T-helper 2 cell treated with Interferon-gamma antibody and Interleukin-4, amounts not matched to agents 100 ng/mL and 5 ng/mL, for 36 hours (primary cell): Measurements from ENCODE around the gene SMIM21. TPM values are rescaled to one million over a fixed set of nuclear protein-coding genes. Genes with fewer than 3 reads are reported as not detected.

ENCODE experiments used
- intact Hi-C: fragments of 100-400 bp; cut with micrococcal nuclease; formaldehyde crosslinking; loops from one replicate; pipeline ENCODE4 v1.15.1; 2023
- total RNA-seq: library from RNA; stranded (reverse); gene quantifications from 2 replicates; pipeline ENCODE4 v1.2.3, GENCODE V29; 2022

SMIM21 gene
- total RNA-seq = not detected in 2 replicates

DNA sequence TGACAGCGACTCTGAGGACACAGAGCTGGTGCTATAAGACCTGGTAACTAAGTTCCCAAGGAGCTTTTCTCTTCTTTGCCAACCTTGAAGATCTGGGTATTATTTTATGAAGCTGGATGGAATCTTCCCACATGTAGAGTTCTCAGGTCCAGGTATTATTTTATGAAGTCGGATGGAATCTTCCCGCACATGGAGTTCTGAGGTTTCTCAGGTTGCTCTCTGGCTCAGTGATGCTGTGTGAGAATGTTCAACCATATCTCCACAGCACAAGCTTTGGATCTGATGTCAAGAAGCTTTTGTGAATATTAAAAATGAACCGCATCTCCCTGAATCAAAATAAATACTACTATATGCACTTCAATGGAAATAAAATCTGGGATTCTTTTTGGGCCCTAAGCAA lies at the start of gene SMIM21:
Gene SMIM21, minus strand, starts transcription at position 101 of the 400 bp plus-strand sequence. CDS start 140 bp downstream, outside the sequence.
- intact Hi-C loops = no loop called here

DNA sequence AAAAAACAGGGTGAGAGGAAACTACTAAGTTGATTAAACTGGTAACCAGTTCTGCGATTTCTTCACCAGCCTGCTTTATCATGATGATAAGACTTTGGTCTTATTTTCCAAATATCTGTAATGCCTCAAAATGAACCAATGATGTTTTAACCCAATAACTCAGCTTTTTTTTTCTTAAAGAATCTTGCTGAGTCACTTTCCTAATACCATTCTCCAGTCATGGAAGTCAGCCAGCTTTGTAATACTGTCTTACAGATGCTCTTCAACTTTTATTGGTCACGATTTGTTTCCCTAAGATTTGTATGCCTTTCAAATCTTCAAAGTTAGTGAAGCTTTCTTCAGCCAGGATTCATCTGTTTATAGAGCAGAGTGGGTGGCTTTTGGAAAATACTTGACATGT lies 47.7 kb upstream of the SMIM21 start:
- intact Hi-C loops = no loop called here

DNA sequence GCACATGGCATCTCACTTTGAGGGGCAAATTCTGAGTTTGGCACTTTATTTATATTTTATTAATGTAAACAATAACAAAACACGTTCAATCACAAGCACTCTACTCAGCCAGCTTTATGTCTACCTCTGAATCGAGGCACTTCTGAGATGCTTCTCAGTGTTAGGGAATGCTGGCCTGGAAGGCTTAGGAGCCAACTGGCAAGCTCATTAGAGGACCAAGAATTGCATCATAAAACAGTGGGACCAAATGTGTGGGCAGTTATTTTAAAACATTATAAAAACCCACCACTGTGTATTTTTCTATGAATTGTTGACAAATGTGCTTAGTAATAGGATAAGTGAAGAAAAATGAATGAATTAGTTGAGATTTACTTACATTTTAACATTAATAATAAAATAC lies 46.8 kb upstream of the SMIM21 start:
- intact Hi-C loops = no loop called here

DNA sequence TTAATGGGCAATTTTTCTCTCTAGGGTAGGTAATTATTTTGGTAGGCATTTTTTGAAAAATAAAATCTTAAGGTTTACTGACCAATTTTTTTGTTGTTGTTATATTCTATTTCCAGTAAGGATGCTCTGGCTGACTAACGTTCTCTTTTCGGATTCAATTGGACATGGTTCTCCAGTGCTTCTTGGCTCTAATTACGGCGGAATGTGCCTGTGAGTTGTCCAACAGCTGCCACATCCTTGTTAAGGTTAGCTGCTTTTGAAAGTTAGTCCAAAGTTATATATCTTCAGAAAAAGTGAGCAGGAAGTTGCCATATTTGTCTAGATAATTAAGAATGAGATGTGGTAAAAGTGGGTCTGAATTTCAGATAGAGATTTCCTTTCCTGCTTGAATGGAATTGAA lies 45.8 kb upstream of the SMIM21 start:
- intact Hi-C loops = no loop called here

DNA sequence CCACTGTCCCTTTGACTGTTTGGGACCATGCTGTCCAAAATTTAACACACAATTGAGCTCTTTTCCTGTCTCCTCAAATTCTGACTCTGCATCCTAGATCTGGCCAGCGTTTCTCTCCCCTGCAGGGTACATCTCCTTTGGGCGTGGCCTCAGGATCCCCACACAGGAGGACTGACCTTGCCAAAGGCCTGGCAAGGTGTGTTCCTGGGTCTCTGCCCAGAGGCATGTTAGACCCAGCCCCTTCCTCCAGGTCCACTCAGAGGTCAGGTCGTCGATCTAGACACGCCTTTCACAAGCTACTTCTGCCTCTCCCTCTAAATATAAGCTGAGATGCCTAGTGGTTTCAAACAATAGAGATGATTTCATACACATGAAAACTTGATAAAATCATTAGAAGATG lies 45.4 kb upstream of the SMIM21 start:
- intact Hi-C loops = no loop called here

DNA sequence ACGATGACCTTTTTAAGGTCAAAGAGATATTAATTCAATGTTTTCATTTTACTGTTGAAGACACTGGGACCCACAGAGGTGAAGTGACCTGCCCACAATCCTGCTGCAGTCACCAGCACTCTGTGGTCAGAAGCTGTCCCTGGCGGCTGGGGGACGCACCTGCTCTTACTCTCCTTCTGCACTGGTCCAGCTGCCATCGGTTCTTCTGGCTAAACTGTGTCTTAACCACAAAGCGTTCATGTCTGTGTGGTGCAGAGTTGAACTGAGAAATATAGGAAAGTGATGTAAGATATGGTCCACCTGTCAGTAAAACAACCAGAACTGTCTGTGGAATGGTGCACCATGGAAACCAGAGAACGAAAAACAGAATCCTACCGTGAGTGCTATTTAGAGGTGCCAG lies 44.9 kb upstream of the SMIM21 start:
- intact Hi-C loops = no loop called here

DNA sequence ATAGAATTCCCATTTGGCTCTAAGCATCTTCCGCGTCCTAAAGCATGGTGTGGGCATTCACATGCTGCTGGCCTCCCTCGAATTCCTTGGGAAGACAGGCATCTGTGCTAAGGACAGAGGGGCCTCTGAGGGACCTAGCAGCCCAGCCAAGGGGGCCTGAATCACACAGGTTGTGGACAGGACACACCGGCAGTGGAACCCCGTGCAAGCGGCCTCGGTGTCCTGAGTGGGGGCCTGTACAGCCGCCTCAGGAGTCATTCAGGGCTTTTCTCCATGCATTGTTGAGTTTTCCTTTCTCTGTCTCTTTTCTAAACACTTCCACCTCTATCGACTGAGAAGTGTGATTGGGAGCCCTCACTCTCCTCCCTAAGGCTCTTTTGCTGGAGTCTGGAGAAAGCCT lies 44.3 kb upstream of the SMIM21 start:
- intact Hi-C loops = no loop called here

DNA sequence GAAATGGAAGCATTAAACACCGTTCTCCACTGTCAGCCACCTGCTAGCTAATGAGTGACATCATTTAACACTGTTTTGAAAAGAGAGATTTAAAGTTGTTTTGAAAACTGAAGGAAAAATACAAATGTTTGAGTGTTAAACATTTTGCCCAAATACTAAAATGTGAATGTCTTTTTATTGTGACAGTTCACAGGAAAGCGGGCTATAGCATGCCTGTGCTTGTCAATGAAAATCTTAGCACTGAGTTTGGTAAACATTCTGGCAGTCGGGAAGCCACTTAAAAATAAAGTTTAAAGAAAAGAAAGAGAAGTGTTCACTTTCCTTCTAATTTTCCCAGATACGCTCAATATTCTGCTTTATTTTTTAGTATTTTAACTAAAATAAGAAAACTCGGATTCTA lies 40.3 kb upstream of the SMIM21 start:
- intact Hi-C loops = no loop called here

DNA sequence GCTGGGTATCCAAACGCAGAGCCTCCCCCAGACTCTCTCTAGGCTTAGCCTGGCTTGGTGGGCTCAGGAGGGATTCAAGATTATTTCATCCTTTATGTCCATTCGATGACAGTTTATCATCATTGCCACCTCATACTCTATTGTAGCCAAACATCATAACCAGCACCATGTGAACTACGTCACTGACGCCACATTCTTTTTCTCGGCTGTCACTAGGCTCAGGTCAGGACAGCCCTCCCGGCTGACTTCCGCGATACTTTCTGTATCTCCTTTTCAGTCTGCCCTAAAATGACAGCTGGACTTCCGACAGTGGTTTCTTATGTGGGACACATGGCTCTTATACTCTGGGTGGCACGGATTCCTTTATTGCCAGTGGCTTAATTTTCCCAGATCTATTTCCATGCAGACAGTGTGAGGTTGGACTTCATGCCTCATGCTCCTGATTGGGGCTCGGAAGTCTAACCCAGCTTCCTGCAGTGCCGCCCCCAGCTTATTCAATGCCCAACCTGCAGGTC lies 39.8 kb upstream of the SMIM21 start:
- intact Hi-C loops = no loop called here

DNA sequence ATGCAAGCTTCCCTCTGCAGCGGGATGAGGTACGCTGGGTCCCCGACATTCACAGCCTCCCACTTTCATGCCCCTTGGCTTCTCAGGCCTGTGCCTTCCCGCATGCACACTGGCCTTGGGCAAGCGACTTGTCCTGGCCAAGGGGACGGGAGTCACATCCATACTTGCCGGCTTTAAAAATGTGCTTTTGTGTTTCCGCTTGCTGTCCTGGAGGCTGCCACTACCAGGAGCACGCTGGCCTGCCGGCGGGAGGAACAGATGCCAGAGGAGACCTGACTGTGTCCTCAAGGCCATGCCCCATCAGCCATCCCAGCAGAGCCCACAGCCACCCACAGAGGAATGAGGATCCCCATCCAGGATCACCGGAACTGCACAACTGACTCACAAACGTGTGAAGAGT lies 36.9 kb upstream of the SMIM21 start:
- intact Hi-C loops = no loop called here

DNA sequence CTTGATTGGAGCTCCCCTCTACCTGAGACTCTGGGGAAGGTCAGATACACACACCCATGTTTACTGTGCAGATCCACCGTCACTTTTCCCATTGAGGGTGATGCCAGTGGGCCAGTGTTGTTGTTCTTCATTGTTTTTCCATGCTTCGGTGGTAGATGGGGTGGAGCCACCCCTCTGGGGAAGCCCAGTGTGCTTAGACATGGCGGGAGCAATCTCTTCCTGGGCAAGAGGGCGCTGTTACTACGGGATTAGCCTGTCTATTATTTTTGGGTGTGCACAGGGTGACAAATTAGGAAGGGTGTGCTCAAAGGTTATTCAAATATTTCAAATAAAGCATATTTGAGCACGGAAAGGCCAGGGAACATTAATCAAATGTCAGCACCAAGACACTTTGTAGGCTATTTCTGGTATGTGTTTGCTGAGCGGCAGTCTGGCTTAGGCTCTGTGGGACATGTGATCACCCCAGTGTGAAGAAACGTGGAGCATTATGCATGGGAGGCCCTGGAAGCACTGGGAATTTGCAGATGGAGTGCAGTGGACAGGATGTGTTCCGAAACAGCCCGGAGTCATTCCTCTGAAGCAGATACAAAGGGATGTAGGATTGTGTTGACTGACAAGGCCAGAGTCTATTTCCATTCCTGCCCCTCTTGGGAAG lies 34.8 kb upstream of the SMIM21 start:
- intact Hi-C loops = no loop called here

DNA sequence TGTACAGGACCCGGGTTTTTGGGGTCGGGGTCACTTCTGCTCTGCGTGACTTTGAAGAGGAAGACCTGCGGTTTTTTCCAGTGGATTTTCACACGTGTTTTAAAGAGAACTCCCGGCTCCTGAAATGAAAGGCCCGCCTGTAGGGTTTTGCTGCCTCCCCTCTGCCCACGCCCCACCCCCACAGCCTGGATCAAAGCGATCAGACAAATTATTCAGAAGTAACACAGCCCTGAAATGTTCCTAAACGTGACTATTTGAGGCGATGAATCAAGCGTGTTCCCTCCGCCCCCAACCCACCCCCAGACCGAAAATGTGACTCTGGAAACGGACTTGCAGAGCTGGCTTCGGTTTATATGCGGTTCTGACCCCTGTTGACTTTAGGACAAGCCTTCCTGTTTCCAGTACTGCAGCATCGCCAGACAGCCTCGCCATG lies 28.7 kb upstream of the SMIM21 start:
- intact Hi-C loops = no loop called here

DNA sequence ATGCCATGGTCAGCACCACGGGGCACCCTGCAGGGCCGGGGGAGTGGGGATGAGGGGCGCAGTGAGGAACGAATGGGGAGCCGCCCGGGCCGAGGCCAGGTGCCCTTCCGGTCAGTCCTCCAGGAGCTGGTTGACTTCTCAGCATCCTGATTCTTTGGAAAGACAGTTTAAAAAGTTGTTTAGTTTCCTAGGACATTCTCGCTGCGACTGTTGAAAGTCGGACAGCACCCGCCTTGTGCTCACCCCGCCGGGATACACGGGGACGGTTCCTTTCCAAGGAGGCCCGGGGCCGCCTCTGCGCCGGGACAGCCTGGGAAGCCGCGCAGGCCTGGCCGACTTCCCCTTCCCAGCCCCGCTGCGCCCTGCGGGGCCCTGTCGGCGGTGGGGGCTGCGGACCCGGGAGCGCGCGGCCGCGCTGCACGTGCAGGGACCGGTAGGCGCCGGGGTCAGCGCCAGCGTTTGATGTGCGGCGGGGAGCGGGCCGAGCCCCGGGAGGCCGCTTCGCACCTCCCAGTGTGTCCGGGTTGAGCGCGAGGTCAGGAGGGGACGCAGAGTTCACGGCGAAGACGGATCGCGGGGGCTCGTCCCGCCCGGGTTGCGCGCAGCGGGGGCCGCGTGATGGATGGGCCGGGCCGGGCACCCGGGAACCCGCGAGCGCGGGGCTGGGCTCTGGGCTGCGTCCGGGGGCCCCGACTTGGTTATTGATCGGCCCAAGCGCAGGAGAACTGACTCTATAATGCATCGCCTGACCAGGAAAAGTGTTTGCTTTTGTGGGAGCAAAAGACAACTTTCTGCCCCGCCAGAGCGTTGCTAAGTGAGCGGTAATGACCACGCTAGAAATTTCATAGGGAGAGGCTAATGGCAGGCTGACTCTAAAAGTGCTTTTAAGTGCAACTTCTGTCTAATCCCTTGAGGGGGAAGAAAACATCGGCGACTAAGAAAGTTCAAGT lies 28.0 kb upstream of the SMIM21 start:
- intact Hi-C loops = no loop called here

DNA sequence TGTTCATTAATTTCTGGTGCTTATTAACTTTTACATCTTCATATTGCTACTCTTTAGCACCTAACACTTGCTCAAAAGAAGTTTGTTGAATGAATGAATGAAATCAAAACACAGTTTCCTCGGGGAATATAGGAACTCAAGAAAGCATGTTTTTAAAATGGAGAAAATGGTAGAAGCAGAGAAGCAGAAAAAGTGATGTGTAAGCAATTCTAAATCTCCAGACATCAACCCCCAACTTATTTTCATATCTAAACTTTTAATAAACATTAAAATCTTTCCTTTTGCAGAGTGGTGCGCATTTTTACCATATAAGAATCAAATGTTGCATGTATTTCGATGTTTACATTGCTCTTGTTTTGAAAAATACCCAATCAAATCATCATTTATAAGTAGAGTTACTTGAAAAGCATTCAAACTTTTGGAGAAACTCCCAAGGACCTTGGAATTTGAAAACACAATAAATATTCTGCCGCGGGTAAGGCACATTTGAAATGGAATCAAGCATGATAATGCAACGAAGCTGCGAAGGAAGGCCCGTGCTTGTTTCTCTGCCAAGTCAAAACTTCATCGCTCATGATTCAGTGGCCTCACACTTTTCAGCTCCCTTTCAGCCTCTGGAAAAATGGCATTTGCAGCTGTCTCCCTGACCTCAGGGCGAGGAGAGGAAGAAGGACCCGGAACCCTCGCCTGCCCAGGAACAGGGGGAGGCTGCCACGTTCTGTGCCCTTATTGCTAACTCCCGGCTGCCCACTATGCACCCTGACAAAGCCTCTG lies 26.7 kb upstream of the SMIM21 start:
- intact Hi-C loops = no loop called here

DNA sequence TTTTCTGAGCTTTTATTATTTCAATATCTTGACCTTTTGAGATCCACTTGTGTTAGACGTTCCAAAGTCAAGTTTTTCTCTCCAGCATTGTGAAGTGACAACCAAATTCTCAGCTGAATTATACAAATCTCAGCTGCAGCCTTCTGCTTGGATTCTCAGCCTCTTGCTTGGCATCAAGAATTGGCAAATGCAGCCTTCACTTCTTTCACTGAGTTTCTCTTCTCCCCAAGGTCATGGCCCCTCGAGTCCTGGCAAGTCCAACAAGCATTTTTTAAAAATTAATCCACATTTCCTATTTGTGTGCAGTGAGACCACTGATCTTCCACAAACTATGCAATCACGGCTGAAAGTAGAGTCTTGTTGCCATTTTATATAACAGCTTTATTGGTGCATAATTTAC lies 23.4 kb upstream of the SMIM21 start:
- intact Hi-C loops = no loop called here

DNA sequence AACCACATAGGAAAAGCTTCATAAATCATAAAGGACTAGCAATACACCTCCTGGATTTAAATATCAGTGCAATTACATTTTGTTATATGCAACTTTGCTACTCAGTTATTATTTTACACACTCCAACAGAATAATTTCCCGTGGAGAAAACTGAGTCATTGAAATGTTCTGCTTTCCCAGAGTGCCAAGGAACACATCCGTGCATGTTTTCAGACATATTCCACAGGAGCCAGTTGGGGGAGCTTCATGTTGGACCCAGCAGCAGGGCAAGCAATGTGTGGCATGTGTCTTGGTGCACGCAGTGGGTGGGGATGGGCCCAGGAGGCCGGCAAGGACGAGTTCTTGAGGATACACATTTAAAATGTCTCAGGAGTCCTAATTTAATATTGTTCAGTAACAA lies 14.4 kb upstream of the SMIM21 start:
- intact Hi-C loops = no loop called here

DNA sequence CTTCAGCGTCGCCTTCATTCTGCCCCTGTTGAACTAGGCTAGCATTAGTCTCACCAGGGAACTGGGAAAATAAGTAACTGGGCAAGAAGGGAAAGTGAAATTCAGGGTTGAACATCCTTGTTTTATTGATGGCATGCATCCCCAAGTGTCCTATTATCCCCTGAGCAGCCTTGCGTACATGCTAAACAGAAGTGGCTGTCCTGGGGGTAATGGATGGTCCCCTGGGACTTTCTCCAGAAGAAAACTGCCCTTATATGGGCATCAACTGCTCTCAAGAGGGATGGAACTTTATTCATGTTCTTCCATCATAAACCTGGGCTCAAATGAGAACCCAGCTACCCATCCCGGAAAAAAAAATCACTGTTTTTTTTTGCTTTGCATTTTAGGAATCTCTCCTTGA lies 11.8 kb upstream of the SMIM21 start:
- intact Hi-C loops = no loop called here

DNA sequence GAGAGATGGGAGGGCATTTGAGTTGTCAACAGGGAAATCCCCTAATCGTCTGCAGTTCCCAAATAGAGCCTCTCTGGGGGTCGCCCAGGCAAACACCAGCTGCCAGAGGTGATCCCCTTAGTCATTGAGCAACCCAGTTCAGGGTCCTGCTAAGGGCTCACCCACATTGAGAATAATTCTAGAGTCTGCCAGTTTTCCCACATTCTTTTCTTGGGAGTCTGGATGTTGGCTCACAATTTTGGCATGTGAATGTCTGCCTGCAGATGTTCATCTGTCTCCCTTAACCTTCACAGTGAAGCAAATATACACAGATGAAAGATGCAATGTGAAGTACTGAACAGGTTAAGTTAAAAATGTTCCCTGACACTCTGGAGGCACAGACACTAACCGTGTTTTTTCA lies 11.4 kb upstream of the SMIM21 start:
- intact Hi-C loops = no loop called here

DNA sequence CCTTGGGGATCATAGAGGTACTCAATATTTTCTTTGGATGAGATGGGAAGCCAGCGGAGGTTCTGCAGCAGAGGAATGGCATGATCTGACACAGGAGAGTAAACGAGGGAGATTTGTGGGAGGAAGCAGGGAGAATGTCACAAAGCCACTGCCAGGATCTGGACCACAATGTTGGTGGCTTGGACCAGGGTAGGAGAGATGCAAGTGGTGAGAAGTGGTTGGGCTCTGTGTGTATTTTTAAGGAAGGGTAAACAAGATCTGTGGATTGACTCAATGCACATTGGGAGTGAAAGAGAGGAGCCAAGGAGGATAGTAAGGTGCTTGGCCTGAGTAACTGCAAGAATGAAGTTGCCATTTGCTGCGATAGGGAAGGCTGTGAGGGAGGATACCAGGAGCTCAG lies 10.5 kb upstream of the SMIM21 start:
- intact Hi-C loops = no loop called here

DNA sequence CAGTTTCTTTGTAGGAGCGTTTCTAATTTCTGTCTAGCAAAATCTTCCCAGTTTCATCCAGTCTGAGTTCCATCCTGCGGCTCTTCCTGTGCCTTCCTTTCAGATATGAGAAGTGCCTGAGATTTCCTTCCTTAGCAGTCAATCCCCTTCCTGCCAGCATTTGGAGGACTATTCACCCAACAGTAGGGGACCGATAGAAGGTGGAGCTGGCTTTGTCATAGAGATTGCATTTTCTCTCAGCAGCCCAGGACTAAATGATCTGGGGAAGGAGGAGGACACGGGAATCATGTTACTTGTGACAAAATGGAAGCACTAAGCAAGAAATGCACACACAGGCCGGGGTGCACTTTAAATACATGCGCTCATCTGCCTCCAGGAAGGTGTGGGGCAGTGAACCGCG lies 5.6 kb upstream of the SMIM21 start:
- intact Hi-C loops = no loop called here

DNA sequence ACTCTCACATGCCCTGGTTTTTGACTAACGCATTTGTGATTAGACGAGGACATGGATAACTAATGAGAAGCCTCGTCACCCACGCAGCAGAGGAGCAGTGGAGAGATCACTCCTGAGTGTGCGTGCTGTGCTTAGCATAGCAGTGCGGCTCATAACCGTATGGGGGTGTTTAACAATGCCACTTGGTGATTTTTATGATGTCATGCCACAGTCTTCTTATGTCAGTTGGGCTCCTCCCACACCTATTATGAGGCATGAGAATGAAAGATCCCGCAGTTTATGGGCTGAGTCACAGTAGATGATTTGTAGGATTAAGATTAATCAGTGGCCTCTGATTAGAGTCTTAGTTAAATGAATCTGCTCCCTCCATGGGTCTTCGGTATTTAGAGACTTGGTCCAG lies 2.5 kb upstream of the SMIM21 start:
- intact Hi-C loops = no loop called here

DNA sequence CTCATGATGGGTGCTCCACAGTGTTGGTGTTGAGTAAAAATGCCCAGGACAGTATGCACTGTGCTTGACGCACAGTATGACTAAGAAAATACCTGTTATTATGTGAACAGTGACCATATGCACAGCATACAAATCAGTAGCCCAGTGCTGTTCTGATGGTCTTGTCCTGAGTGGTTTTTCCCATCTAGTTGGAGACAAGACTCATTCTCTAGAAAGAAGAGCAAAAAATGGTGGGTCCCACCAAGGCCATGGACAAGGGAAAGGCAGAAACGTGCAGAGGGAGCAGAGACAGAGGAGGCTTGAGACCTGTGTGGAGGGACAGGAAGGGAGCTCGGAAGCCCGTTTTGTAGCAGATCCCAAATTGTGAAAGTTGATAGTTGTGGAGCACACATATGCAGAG lies 987 bp upstream of the SMIM21 start:
- intact Hi-C loops = no loop called here
